Sigmoid colon (tissue), 7 donors: ENCODE data around the gene ZNF346. TPM values are rescaled to one million over a fixed set of nuclear protein-coding genes. Genes with fewer than 3 reads are reported as not detected.

Source experiments
- DNase-seq: peaks from one replicate; pipeline ENCODE4 v3.0.0-alpha.2; 2019
- H3K27ac ChIP-seq, 4 donors: fragments of 200-600 bp; sonication (generic); one replicate each; pipeline ENCODE4 v1.5.1; 2016 to 2019; ENCODE audit warnings: mild to moderate bottlenecking in 1 of 4
- H3K27me3 ChIP-seq, 3 donors: fragments of 200-600 bp; sonication (generic); one replicate each; pipeline ENCODE4 v1.5.1; 2019; ENCODE audit warnings: mild to moderate bottlenecking in 1 of 3
- H3K36me3 ChIP-seq, 4 donors: fragments of 200-600 bp; sonication (generic); one replicate each; pipeline ENCODE4 v1.5.1; 2016 to 2019
- H3K4me1 ChIP-seq, 4 donors: fragments of 200-600 bp; sonication (generic); one replicate each; pipeline ENCODE4 v1.5.1; 2017 to 2019
- H3K4me3 ChIP-seq, 4 donors: fragments of 200-600 bp; sonication (generic); one replicate each; pipeline ENCODE4 v1.5.1; 2017 to 2019; ENCODE audit warnings: mild to moderate bottlenecking in 2 of 4, moderate library complexity in 1 of 4
- H3K9me3 ChIP-seq, 4 donors: fragments of 200-600 bp in 3 of 4; sonication (generic) in 3 of 4; one replicate each; pipeline versions ENCODE4 v1.5.1 to v1.6.1; 2013 to 2019
- CTCF ChIP-seq, 4 experiments: fragments of 450-650 bp in 3 of 4; fragments of 200-600 bp in 1 of 4; IDR thresholded peaks; one replicate each; pipeline ENCODE4 v1.5.1; 2016 to 2019; ENCODE audit warnings: antibody characterized with exemption in 4 of 4, mild to moderate bottlenecking in 3 of 4, moderate library complexity in 2 of 4
- EP300 ChIP-seq, 4 donors: sonication (generic); formaldehyde crosslinking; IDR thresholded peaks; one replicate each; pipeline ENCODE4 v1.6.1; 2017; ENCODE audit warnings: antibody characterized with exemption in 4 of 4
- POLR2A ChIP-seq, 2 donors: fragments of 450-650 bp; IDR thresholded peaks; one replicate each; pipeline ENCODE4 v1.6.1; 2016; ENCODE audit warnings: antibody characterized with exemption in 2 of 2, mild to moderate bottlenecking in 2 of 2, moderate library complexity in 2 of 2
- POLR2AphosphoS5 ChIP-seq, 4 donors: sonication (generic); formaldehyde crosslinking; IDR thresholded peaks; one replicate each; pipeline ENCODE4 v1.6.1; 2017; ENCODE audit warnings: antibody characterized with exemption in 4 of 4
- WGBS, 2 donors: extraction: QIAGEN DNeasy Blood & Tissue Kit; methylation state at CpG; one replicate each; pipeline ENCODE4 v1.1.7; 2013; 5-methylcytosine and 5-hydroxymethylcytosine counted together
- intact Hi-C: fragments of 100-400 bp; cut with DNase I; formaldehyde crosslinking; loops from one replicate; pipeline ENCODE4 v1.15.1; 2023
- polyA plus RNA-seq, 3 donors: library from polyadenylated mRNA; stranded (reverse); fragments of 200-250 nt; gene quantifications; one replicate each; pipeline ENCODE4 v1.2.3, GENCODE V29; 2013
- total RNA-seq, 4 donors: library from RNA; depleted of rRNA; stranded (reverse); fragments of >200 nt; gene quantifications; one replicate each; pipeline ENCODE4 v1.1.0, GENCODE V29; 2016
- donor health status: healthy with polysubstance abuse.
- donor health status: Bipolar disorder and iron deficiency.
- donor health status: healthy.

The ZNF346 gene
- total and polyA plus RNA-seq, 7 donors = 3.0 to 21.9 (median 12.5) TPM

DNA sequence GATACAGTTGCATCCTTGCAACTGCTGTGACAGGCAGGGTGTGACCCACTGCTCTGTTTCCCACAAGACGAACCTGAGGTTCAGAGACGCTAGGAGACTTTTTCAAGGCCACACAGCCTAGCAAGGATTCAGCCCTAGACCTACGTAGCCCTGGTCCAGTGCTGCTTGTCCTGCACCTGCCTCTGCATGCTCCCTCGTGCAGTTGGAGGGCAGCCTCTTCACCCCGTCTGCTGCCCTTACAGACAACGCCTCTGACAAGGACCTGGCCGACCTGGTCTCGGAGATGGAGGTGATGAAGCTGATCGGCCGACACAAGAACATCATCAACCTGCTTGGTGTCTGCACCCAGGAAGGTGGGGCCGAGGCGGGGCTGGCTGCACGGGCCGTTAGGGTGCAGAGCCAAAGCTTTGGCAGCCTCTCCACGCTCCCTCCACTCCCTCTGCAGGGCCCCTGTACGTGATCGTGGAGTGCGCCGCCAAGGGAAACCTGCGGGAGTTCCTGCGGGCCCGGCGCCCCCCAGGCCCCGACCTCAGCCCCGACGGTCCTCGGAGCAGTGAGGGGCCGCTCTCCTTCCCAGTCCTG lies 72.7 kb downstream of the ZNF346 start:
- Histone ChIP-seq H3K27ac (peak overlapping the region in 3 of 4 donors; percentile 20 to 53 (median 45)), H3K4me1 (peaks cover 0 to 13% (median 4%) of the 10 kb centered on the region in 4 donors), H3K27me3 (no peaks in the 10 kb centered on the region), H3K4me3 (no peak overlapping the region), H3K36me3 (no peaks in the 10 kb centered on the region), H3K9me3 (no peaks in the 10 kb centered on the region)
- no peak for DNase-seq
- intact Hi-C loops = no loop called here
- TF ChIP-seq EP300 (IDR thresholded peaks at IDR 0.05) (no peak), POLR2A (IDR thresholded peaks at IDR 0.05) (no peak), POLR2AphosphoS5 (IDR thresholded peaks at IDR 0.05) (no peak), CTCF (IDR thresholded peaks at IDR 0.05) (no peak)
- 75 to 79% methylated on average over 28 of the region's 28 CpGs for WGBS, 2 donors

GRCh38 chr5:177096162-177097015 lies 73.9 kb downstream of the ZNF346 start:
- no peaks in the 10 kb centered on the region for H3K9me3 ChIP-seq
- no peak overlapping the region for H3K4me3 ChIP-seq
- intact Hi-C loops = no loop called here
- no peak overlapping the region for H3K27ac ChIP-seq
- H3K36me3 ChIP-seq = no peaks in the 10 kb centered on the region
- DNase-seq = no peak
- H3K4me1 ChIP-seq = peaks cover 0 to 13% (median 4%) of the 10 kb centered on the region in 4 donors
- WGBS, 2 donors = 74 to 83% methylated on average over 29 of the region's 29 CpGs
- no peak for TF ChIP-seq POLR2AphosphoS5 (IDR thresholded peaks at IDR 0.05)
- no peak for TF ChIP-seq CTCF (IDR thresholded peaks at IDR 0.05)
- TF ChIP-seq EP300 (IDR thresholded peaks at IDR 0.05) = no peak
- TF ChIP-seq POLR2A (IDR thresholded peaks at IDR 0.05) = no peak
- peaks cover 0 to 4% (median 0%) of the 10 kb centered on the region in 3 donors for H3K27me3 ChIP-seq

DNA sequence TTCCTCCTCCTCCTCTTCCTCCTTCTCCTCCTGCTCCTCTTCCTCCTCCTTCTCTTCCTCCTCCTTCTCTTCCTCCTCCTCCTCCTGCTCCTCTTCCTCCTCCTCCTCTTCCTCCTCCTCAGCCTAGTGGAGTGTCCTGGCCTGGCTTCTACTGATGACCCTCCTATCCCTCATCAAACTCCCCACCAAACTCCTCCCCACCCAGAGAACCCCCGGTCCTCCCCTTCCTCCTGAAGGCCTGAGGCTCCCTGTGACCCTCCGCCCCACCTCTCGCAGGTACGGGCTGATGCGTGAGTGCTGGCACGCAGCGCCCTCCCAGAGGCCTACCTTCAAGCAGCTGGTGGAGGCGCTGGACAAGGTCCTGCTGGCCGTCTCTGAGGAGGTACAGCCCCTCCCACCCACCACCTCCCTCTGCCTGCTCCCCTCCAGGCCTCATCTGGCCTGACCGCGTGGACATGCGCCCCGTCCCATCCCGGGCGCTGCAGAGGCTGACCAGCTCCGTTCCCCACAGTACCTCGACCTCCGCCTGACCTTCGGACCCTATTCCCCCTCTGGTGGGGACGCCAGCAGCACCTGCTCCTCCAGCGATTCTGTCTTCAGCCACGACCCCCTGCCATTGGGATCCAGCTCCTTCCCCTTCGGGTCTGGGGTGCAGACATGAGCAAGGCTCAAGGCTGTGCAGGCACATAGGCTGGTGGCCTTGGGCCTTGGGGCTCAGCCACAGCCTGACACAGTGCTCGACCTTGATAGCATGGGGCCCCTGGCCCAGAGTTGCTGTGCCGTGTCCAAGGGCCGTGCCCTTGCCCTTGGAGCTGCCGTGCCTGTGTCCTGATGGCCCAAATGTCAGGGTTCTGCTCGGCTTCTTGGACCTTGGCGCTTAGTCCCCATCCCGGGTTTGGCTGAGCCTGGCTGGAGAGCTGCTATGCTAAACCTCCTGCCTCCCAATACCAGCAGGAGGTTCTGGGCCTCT lies 74.8 kb downstream of the ZNF346 start:
- Histone ChIP-seq H3K27ac (no peak overlapping the region), H3K4me3 (no peak overlapping the region), H3K4me1 (peaks cover 0 to 13% (median 4%) of the 10 kb centered on the region in 4 donors), H3K9me3 (no peaks in the 10 kb centered on the region), H3K27me3 (peaks cover 0 to 4% (median 0%) of the 10 kb centered on the region in 3 donors), H3K36me3 (no peaks in the 10 kb centered on the region)
- no peak for DNase-seq
- no peak for TF ChIP-seq POLR2AphosphoS5 (IDR thresholded peaks at IDR 0.05)
- no peak for TF ChIP-seq EP300 (IDR thresholded peaks at IDR 0.05)
- no peak for TF ChIP-seq POLR2A (IDR thresholded peaks at IDR 0.05)
- no peak for TF ChIP-seq CTCF (IDR thresholded peaks at IDR 0.05)
- 80 to 87% methylated on average over 30 of the region's 30 CpGs for WGBS, 2 donors
- intact Hi-C loops = no loop called here

GRCh38 chr5:177098120-177098469 lies 75.6 kb downstream of the ZNF346 start:
- H3K4me1 ChIP-seq = peaks cover 0 to 13% (median 4%) of the 10 kb centered on the region in 4 donors
- 74% methylated on average over 6 of the region's 6 CpGs for WGBS, 2 donors

More at GRCh38 chr5:177098120-177098469, 75.6 kb downstream of the ZNF346 start:
- no peak overlapping the region for H3K4me3 ChIP-seq
- intact Hi-C loops = no loop called here
- no peak overlapping the region for H3K27ac ChIP-seq
- TF ChIP-seq POLR2AphosphoS5 (IDR thresholded peaks at IDR 0.05) = no peak
- no peak for TF ChIP-seq EP300 (IDR thresholded peaks at IDR 0.05)
- TF ChIP-seq POLR2A (IDR thresholded peaks at IDR 0.05) = no peak
- TF ChIP-seq CTCF (IDR thresholded peaks at IDR 0.05) = no peak
- H3K27me3 ChIP-seq = peaks cover 0 to 4% (median 0%) of the 10 kb centered on the region in 3 donors
- no peak for DNase-seq
- H3K9me3 ChIP-seq = no peaks in the 10 kb centered on the region
- no peaks in the 10 kb centered on the region for H3K36me3 ChIP-seq
